AG09319 (cell line): Measurements from ENCODE around the gene PNMT.

Source experiments
- DNase-seq: peaks from one replicate; pipeline ENCODE4 v3.0.0-alpha.2; 2010; ENCODE audit warnings: low read depth; ENCODE audit errors: extremely low read depth
- TF ChIP-seq, protein P1 (sequence below): IDR thresholded peaks from 2 replicates; pipeline ENCODE4 v1.5.1; 2011; ENCODE audit warnings: low read depth, mild to moderate bottlenecking, inconsistent platforms, low read length, moderate library complexity

PNMT gene

DNA sequence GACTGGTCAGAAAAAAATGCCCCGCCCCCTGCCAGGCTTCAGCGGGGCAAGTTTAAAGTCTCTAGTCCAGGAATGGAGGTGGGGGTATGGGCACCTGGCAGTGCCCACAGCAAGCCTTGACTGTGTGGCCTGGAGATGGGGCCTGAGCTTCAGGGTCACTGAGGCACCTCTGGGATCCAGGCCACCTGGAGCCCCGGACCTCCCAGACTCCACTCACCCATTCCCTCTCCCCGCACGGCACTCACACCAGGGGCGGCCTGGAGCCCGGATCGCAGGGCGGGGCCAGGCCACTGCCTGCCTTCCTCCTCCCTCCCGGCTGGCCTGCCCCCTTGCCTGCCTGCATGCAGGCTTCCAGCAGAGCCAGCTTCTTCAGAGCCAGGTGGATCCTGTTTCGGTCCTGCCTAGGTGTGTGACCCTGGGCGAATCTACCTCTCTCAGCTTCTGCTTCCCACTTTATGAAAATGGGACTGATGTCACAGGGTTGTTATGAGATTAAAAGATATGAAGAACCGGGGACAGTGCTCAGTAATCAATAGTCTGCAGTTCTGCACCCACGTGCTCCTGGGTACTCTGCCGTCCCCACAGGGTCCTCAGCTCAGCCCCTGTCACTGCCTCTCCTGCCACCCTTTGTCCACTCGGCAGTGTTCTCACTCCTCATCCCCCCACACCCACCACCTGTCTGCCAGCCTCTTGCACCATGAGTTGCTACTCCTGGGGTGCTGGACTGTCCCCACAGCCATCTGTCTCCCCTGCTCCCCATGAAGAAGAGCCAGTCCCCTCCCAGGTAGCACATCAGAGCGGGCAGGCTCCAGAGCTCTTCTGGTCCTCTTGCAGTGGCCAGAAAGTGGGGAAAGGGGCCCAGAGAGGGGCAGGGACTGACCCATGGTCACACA is 4.3 kb upstream of the PNMT start:
- no peak for DNase-seq

DNA sequence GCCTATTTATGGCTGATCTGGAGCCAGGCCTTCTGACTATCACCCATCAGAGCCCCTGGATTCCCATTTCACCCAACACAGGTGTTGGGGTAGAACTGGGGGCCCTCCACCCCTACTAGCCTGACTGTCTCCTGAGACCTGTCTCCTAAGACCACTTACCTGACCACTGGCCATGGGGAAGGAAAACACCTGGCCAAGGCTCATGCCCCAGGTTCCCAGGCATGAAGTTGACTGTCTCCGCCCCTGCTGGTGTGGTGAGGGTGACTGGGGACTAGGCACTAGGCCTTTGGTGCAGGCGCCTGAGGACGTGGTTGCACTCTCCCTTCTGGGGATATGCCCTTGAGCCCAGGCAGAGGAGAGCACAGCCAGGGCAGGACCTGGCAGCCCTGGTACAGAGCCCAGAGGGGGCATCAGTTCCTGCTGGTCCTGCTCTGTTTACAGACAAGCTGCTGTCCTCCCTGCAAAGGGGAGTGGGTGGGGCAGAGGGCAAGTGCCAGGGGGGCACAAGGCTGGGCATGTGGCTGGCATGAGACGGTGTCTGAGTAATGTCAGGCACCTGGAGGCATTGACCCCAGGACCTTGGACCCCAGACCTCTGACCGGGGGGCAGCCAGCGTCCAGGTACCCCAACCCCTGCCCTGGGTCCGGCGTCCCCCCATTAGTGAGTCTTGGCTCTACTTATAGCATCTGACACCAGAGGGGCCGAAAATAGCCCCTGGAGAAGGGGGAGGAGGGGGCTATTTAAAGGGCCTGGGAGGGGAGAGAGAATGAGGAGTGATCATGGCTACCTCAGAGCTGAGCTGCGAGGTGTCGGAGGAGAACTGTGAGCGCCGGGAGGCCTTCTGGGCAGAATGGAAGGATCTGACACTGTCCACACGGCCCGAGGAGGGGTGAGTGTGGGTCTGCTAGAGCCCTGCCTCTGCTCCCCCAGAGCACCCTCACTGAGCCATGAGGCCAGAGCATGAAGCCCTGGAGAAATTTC is 3.4 kb upstream of the PNMT start, which contains the start of gene TCAP:
Gene TCAP (plus strand): TSS at position 769 of the 981 bp plus-strand sequence. CDS start 11 bp downstream, at position 780.
- no peak for DNase-seq
- TF ChIP-seq, protein P1, sequence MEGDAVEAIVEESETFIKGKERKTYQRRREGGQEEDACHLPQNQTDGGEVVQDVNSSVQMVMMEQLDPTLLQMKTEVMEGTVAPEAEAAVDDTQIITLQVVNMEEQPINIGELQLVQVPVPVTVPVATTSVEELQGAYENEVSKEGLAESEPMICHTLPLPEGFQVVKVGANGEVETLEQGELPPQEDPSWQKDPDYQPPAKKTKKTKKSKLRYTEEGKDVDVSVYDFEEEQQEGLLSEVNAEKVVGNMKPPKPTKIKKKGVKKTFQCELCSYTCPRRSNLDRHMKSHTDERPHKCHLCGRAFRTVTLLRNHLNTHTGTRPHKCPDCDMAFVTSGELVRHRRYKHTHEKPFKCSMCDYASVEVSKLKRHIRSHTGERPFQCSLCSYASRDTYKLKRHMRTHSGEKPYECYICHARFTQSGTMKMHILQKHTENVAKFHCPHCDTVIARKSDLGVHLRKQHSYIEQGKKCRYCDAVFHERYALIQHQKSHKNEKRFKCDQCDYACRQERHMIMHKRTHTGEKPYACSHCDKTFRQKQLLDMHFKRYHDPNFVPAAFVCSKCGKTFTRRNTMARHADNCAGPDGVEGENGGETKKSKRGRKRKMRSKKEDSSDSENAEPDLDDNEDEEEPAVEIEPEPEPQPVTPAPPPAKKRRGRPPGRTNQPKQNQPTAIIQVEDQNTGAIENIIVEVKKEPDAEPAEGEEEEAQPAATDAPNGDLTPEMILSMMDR: no peak

More for the DNA sequence above, 4.3 kb upstream of the PNMT start:
- TF ChIP-seq, protein P1: no peak

DNA sequence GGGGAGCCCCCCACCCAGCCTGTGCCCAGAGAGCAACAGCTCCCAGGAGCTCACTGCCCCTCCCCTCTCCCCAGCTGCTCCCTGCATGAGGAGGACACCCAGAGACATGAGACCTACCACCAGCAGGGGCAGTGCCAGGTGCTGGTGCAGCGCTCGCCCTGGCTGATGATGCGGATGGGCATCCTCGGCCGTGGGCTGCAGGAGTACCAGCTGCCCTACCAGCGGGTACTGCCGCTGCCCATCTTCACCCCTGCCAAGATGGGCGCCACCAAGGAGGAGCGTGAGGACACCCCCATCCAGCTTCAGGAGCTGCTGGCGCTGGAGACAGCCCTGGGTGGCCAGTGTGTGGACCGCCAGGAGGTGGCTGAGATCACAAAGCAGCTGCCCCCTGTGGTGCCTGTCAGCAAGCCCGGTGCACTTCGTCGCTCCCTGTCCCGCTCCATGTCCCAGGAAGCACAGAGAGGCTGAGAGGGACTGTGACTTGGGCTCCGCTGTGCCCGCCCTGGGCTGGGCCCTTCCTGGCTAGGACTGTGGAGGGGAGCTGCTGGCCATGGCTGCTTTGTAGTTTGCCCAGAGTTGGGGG is 2.5 kb upstream of the PNMT start:
- TF ChIP-seq, protein P1: no peak
- no peak for DNase-seq

DNA sequence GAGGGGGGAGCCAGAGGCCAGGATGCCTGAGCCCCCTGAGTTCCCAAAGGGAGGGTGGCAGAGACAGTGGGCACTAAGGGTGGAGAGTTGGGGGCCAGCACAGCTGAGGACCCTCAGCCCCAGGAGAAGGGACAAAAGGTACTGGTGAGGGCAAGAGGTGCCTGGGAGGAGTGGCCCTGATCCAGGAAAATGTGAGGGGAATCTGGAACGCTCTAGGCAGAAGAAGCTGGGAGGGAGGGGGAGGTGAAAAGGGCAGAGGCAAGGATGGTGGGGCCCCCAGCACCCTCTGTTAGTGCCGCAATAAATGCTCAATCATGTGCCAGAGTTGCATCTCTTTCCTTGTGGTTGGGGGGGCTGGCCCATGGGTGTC is 2.0 kb upstream of the PNMT start:
- TF ChIP-seq, protein P1: no peak
- no peak for DNase-seq

DNA sequence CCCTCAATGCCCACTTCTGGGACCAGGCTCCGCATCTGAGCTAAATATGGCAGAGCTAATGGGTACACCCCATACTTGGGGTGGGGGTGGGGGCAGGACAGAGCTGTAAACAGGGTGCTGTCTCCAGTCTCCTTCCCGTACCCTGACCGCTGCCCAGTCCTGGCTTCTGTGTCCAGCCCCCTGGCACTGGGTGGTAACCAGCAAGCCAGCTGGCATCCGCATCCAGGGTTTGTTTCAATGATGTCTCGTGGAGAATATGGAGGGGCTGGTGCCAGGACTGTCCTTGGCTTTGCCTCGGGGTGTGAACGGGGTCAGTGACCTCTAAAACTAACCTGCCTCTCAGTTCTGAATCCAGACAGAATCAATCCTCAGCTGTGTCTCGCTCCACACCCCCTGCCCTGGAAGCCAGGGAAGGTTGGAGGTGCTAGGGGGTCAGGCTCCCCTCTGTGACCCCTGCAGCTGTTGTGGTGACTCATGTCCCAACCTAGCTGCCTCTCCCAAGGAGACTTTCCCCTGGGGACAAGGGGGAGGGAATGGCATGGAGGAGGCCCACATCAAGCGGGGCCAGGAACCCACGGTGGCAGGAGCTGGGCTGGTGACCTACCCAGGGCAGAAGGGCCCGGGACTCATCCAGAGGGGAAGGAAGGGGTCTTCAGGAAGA is 1.5 kb upstream of the PNMT start:
- TF ChIP-seq, protein P1: no peak
- DNase-seq: no peak

DNA sequence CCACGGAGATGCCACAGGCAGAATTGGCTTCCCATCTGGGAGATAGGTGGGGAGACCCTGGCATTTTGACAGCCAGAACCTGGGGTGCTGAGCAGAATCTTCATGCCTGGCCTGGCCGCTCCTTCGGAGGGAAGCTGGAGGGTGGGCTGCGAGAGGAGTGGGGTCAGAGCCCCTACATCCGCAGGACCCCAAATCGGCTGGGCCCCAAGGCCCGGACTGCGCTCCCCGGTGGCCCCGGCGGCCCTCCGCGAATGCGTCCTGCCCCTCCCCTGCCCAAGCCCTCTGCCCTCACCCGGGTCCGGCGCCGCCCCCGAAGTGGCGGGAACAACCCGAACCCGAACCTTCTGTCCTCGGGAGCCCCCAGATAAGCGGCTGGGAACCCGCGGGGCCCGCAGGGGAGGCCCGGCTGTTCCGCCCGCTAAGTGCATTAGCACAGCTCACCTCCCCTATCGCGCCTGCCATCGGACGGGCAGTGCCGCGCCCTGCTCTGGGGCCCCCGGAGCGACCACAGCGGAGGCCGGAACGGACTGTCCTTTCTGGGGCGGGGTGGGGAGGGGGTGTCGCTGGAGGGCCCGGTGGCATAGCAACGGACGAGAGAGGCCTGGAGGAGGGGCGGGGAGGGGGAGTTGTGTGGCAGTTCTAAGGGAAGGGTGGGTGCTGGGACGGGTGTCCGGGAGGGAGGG is 850 bp upstream of the PNMT start:
- TF ChIP-seq, protein P1: no peak
- no peak for DNase-seq
